H1 (cell line): ENCODE data around the gene ALK. TPM values are rescaled to one million over a fixed set of nuclear protein-coding genes. Genes with fewer than 3 reads are reported as not detected.

Source experiments
- CBX8 ChIP-seq: fragments of 300-800, 300-1000 bp; sonication (generic); IDR thresholded peaks from 2 replicates; pipeline ENCODE4 v1.7.1; 2016; ENCODE audit warnings: low read depth, low read length, borderline replicate concordance
- KDM4A ChIP-seq: IDR thresholded peaks from one replicate; pipeline ENCODE4 v1.7.1; 2012; ENCODE audit warnings: low read depth, mild to moderate bottlenecking, moderate library complexity, low read length, inconsistent platforms; ENCODE audit not compliant: severe bottlenecking
- NRF1 ChIP-seq: IDR thresholded peaks from 2 replicates; pipeline ENCODE4 v1.6.1; 2011; ENCODE audit warnings: mild to moderate bottlenecking, low read depth, low read length, improper control_type of control experiment
- SAP30 ChIP-seq: fragments of 300-600 bp; sonication (generic); IDR thresholded peaks from 2 replicates; pipeline ENCODE4 v1.7.1; 2012; ENCODE audit warnings: low read length, moderate library complexity, mild to moderate bottlenecking, inconsistent platforms; ENCODE audit not compliant: insufficient read depth, insufficient replicate concordance
- SRF ChIP-seq: IDR thresholded peaks from 2 replicates; pipeline ENCODE4 v1.6.1; 2011; ENCODE audit warnings: mild to moderate bottlenecking, low read depth, low read length, moderate library complexity
- TCF12 ChIP-seq: IDR thresholded peaks from 2 replicates; pipeline ENCODE4 v1.6.1; 2011; ENCODE audit warnings: low read depth, mild to moderate bottlenecking, low read length
- TEAD4 ChIP-seq: IDR thresholded peaks from 2 replicates; pipeline ENCODE4 v1.6.1; 2012; ENCODE audit warnings: low read depth, low read length, inconsistent platforms, mixed read lengths
- USF2 ChIP-seq: IDR thresholded peaks from 2 replicates; pipeline ENCODE4 v1.6.1; 2011; ENCODE audit warnings: low read length, improper control_type of control experiment
- polyA plus RNA-seq, 7 experiments: library from polyadenylated mRNA; depleted of rRNA in 3 of 7; stranded (reverse) in 5 of 7; unstranded in 2 of 7; fragments of >200 nt in 5 of 7; fragments of 200-250 nt in 2 of 7; gene quantifications; 1 replicate in 5 of 7; 2 replicates in 1 of 7; 4 replicates in 1 of 7; pipeline versions ENCODE4 v1.2.1 to v1.2.3, GENCODE V29; 2011 to 2013; ENCODE audit warnings: missing spikeins in 2 of 7, mixed read lengths in 2 of 7
- total RNA-seq: library from RNA; stranded (reverse); fragmentation: NEBNext Ultra II Directional; extraction: Animal tissue kit (Norgen Biotek cat#: 25700); gene quantifications from 2 replicates; pipeline ENCODE4 v1.2.1, GENCODE V29; 2021

ALK gene
- total and polyA plus RNA-seq, 2 of the 8 experiments (the other 6 are each of a cell fraction or from before 2014, with no cell fraction given), result 0.02 to 0.09 TPM

GRCh38 chr2:29397713-29398112, 523.7 kb downstream of the ALK start (continued):
- TF ChIP-seq TCF12 (no peak), KDM4A (no peak), TEAD4 (no peak), SAP30 (no peak), USF2 (no peak), NRF1 (no peak), SRF (no peak), CBX8 (no peak)
